ENCODE data around the gene TOR1A.
A peak's percentile ranks its signal among the peaks of the same experiment; 100 is the strongest.
"Not testable (repeated sequence)": the region's sequence is repeated elsewhere in the genome, so short reads cannot be mapped to it uniquely, and the experiment has no call there.

The TOR1A gene

GRCh38 chr9:129823542-129823934 is 398 bp downstream of the TOR1A start:
- DNase-seq (ENCODE audit: low read depth in 2 of 3, low spot score in 1 of 3): no peak

GRCh38 chr9:129822898-129823541 is 916 bp downstream of the TOR1A start:
- no peak for DNase-seq (ENCODE audit: low read depth in 2 of 3, low spot score in 1 of 3)

GRCh38 chr9:129816501-129817435 is 7.2 kb downstream of the TOR1A start:
- DNase-seq (ENCODE audit: low read depth in 2 of 3, low spot score in 1 of 3): no peak

- no peak for DNase-seq (ENCODE audit: low read depth in 2 of 3, low spot score in 1 of 3)
Measured at GRCh38 chr9:129815278-129815677, 8.7 kb downstream of the TOR1A start.

GRCh38 chr9:129814432-129815223 is 9.3 kb downstream of the TOR1A start:
- no peak for DNase-seq (ENCODE audit: low read depth in 2 of 3, low spot score in 1 of 3)

GRCh38 chr9:129813661-129814060 is 10.3 kb downstream of the TOR1A start:
- DNase-seq (ENCODE audit: low read depth in 2 of 3, low spot score in 1 of 3): no peak

GRCh38 chr9:129812385-129812784 is 11.6 kb downstream of the TOR1A start:
- no peak for DNase-seq (ENCODE audit: low read depth in 2 of 3, low spot score in 1 of 3)

- DNase-seq (ENCODE audit: low read depth in 2 of 3, low spot score in 1 of 3): peak in 1 of 3 donors; percentile 21
Measured at GRCh38 chr9:129811967-129812363, 12.0 kb downstream of the TOR1A start.

GRCh38 chr9:129810788-129811187 is 13.1 kb downstream of the TOR1A start:
- DNase-seq (ENCODE audit: low read depth in 2 of 3, low spot score in 1 of 3): no peak

- no peak for DNase-seq (ENCODE audit: low read depth in 2 of 3, low spot score in 1 of 3)
Measured at GRCh38 chr9:129810116-129810515, 13.8 kb downstream of the TOR1A start.

GRCh38 chr9:129809346-129809745 is 14.6 kb downstream of the TOR1A start:
- no peak for DNase-seq (ENCODE audit: low read depth in 2 of 3, low spot score in 1 of 3)

GRCh38 chr9:129806061-129806460 is 17.9 kb downstream of the TOR1A start:
- no peak for DNase-seq (ENCODE audit: low read depth in 2 of 3, low spot score in 1 of 3)

- no peak for DNase-seq (ENCODE audit: low read depth in 2 of 3, low spot score in 1 of 3)
Measured at GRCh38 chr9:129803676-129804060, 20.3 kb downstream of the TOR1A start.

GRCh38 chr9:129802833-129803675 is 20.9 kb downstream of the TOR1A start, which contains the start of gene TOR1B:
Gene TOR1B (plus strand): TSS chr9:129803184. CDS start chr9:129803213, 29 bp downstream.
- DNase-seq (ENCODE audit: low read depth in 2 of 3, low spot score in 1 of 3): peak; percentile 87 to 95 (median 87)

GRCh38 chr9:129801504-129801903 is 22.4 kb downstream of the TOR1A start:
- no peak for DNase-seq (ENCODE audit: low read depth in 2 of 3, low spot score in 1 of 3)

GRCh38 chr9:129798973-129799372 is 25.0 kb downstream of the TOR1A start:
- DNase-seq (ENCODE audit: low read depth in 2 of 3, low spot score in 1 of 3): no peak

- DNase-seq (ENCODE audit: low read depth in 2 of 3, low spot score in 1 of 3): not testable (repeated sequence)
Measured at GRCh38 chr9:129796029-129796428, 27.9 kb downstream of the TOR1A start.

GRCh38 chr9:129794549-129794948 is 29.4 kb downstream of the TOR1A start:
- DNase-seq (ENCODE audit: low read depth in 2 of 3, low spot score in 1 of 3): no peak

GRCh38 chr9:129786481-129786880 is 37.5 kb downstream of the TOR1A start:
- DNase-seq (ENCODE audit: low read depth in 2 of 3, low spot score in 1 of 3): no peak

GRCh38 chr9:129785866-129786265 is 38.1 kb downstream of the TOR1A start:
- no peak for DNase-seq (ENCODE audit: low read depth in 2 of 3, low spot score in 1 of 3)

GRCh38 chr9:129784970-129785369 is 39.0 kb downstream of the TOR1A start:
- DNase-seq (ENCODE audit: low read depth in 2 of 3, low spot score in 1 of 3): not testable (repeated sequence)

Data from stimulated activated CD4-positive, alpha-beta T cell treated with anti-CD3 and anti-CD28 coated beads, Interleukin-12 subunit alpha, Interleukin-12 subunit beta, amount 100 ng/mL, for 48 hours (primary cell).